Cardiac fibroblast (primary cell): ENCODE data around the gene ATP8A1.

Experiments used
- DNase-seq, 2 donors: peaks; one replicate each; pipeline versions ENCODE4 v3.0.0 to v3.0.0-alpha.2; 2010; ENCODE audit warnings: low read depth in 2 of 2
- H3K4me3 ChIP-seq, 2 donors: replicated peaks in 1 of 2; 1 replicate in 1 of 2; 2 replicates in 1 of 2; pipeline ENCODE4 v1.5.1; 2011; ENCODE audit warnings: low read depth in 2 of 2, low read length in 2 of 2, mild to moderate bottlenecking in 2 of 2, moderate library complexity in 1 of 2
- TF ChIP-seq, protein P1 (sequence below): IDR thresholded peaks from one replicate; pipeline ENCODE4 v1.5.1; 2011; ENCODE audit warnings: low read depth, mild to moderate bottlenecking, low read length, inconsistent platforms

Gene ATP8A1

DNA sequence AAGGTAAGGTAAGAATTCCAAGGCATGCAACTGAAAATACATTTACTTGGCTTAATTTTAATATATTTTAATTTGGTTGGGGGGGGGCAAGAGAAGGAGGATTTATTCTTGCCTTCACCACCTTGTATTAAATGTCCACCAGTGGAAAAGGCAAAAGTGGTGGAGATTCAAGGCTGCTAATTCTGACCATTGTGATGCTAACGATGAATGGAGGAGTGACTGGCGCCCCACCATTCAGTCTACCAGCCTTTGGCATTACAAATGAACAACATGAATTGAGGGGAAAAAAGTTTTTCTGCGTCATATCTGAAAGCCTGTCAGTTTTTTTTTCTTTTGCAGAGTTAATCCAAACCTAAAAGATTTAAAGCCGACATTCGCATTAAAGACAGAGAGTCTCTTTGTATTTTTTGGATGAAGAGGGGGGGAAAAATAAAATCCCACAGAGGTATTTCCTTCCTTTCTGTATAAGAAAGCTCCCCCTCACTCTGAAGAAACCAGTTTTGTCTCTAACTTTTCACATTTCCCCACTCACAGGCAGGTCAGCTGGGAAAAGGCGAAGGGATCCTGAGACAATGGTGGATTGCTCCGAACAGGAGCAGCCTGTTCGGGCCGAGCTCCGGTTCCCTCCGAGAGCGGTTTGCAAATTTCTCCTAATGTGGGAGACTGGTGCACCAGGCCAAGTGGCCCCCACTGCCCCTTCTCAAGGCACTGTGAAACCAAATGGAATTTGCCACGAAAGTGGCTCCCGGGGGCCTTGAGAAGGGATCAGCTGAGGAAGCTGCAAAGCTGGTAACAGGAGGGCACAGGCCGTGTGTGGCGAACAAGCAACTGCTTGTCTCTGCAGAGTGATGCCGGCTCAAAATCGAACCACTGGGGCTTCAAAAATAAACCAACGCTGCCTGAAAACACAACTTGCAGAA, 231.5 kb downstream of the ATP8A1 start:
- TF ChIP-seq, protein P1, sequence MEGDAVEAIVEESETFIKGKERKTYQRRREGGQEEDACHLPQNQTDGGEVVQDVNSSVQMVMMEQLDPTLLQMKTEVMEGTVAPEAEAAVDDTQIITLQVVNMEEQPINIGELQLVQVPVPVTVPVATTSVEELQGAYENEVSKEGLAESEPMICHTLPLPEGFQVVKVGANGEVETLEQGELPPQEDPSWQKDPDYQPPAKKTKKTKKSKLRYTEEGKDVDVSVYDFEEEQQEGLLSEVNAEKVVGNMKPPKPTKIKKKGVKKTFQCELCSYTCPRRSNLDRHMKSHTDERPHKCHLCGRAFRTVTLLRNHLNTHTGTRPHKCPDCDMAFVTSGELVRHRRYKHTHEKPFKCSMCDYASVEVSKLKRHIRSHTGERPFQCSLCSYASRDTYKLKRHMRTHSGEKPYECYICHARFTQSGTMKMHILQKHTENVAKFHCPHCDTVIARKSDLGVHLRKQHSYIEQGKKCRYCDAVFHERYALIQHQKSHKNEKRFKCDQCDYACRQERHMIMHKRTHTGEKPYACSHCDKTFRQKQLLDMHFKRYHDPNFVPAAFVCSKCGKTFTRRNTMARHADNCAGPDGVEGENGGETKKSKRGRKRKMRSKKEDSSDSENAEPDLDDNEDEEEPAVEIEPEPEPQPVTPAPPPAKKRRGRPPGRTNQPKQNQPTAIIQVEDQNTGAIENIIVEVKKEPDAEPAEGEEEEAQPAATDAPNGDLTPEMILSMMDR: no peak
- H3K4me3 ChIP-seq: no peak overlapping the region
- no peak for DNase-seq

DNA sequence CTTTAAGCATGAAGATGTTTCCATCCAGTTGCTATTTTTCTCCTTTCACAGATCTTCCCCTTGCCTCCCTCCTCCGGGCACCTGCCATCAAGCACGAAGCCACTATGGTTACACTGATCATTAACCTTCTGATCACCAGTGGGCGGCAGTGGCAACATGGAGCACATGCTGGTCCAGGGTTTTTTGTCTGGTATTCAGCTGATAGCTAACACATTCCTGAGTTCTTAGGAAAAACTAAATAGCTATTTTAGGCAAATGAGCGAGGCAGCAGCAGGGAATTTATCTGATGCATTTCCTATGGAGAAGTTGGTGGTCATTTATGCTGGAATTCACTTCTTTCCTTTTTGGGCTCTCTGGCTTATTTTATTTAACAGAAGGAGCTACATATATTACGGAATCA, 236.8 kb downstream of the ATP8A1 start:
- H3K4me3 ChIP-seq: no peak overlapping the region
- TF ChIP-seq, protein P1: no peak
- peak; percentile 15 to 59 for DNase-seq

DNA sequence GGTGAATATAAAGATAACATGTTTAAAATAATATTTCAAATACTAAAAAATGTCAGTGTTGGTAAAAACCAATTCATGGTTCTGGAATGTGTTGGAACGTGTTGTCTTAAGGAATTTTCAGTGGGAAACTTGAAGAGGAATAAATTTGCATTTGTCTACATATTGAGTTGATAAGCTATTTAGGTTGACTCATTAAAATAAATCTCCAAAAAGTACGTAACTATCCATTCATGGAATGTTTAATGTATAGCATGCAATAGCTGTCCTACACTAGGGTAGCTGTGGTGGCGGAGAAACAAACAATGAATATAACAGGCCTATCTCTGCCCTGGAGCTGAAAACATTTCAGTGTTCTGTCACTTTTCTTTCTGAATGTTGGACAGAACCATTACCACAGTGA, 239.4 kb downstream of the ATP8A1 start:
- peak in 1 of 2 donors; percentile 18 for DNase-seq
- H3K4me3 ChIP-seq: no peak overlapping the region
- TF ChIP-seq, protein P1: no peak

DNA sequence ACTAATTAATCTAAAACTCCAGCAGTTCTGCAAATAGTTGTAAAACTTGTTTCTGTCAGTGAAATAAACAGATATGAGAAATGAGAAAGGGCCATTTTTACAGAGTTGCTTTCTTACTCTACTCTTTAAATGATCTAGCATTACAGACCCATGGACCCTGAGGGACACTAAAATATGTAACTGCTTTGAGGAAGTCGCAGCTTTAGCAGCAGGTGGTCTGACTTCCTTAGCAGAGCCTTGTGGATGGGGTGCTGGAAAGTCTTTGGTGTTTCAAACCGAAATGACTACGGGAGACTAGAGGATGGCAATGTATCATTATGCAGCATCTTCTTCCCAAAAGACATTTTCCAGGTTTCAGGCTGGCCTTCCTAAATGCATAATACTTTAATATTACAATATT, 240.9 kb downstream of the ATP8A1 start:
- TF ChIP-seq, protein P1: no peak
- no peak for DNase-seq
- H3K4me3 ChIP-seq: no peak overlapping the region

DNA sequence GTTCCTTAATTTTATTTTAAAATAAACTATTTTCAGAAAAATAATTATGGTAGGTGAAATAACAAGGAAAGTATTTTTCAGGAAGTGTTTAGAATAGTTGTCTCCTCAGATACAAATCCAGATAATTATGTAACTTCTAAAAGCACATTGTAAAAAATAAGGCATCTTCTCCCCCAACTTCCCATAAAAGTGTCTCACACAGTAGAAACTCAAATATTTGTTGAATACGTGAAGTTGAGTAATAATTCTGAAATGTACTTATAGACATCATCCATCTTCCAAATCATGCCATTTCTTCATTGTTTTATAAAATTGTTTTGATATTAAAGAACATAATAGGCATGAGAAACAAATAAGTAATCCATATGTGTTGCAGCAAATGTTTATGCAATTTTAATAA, 241.6 kb downstream of the ATP8A1 start:
- TF ChIP-seq, protein P1: no peak
- peak in 1 of 2 donors; percentile 40 for DNase-seq
- H3K4me3 ChIP-seq: no peak overlapping the region

DNA sequence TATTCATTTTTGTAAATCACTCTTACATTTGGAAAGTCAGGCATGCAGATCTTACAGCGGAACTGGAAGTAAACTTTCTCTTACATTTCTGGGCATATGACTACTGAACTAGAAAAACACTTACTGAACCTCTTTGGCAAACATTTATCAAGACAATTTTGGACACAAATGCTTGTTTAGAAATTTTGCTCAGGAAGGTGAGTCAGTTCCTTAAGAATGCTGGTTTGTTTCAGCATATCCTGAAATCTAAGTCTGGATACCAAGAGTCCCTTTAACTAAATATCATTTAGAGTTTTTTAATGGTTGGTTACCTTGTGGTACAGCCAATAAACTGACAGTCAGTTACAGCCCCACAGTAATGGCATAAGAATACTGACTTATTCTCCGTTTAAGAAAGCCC, 244.7 kb downstream of the ATP8A1 start:
- TF ChIP-seq, protein P1: no peak
- peak; percentile 95 to 97 for DNase-seq
- peak overlapping the region in 1 of 2 donors; percentile 16 for H3K4me3 ChIP-seq

DNA sequence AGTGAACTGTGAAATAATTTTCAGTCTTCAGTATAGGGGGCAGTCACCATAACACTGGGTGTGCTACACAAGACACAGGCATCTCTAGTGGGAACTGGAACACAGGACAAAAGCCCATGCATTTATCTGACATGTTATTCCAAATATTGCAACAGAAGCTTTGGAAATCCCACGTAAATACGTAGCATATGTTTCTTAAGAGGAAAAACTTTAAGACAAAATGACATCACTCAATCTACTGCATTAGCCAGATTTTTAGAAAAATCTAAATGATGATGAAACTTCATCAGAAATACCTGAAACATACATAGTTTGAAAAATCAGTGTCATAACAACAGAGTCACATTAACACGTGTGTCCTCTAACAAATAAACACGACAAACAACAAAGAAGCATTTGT, 245.1 kb downstream of the ATP8A1 start:
- DNase-seq: peak; percentile 77 to 79
- TF ChIP-seq, protein P1: no peak

More for the DNA sequence above, 245.1 kb downstream of the ATP8A1 start:
- peak overlapping the region in 1 of 2 donors; percentile 16 for H3K4me3 ChIP-seq
